Osteoblast (primary cell): ENCODE results near the gene ADARB2. TPM values are rescaled to one million over a fixed set of nuclear protein-coding genes. Genes with fewer than 3 reads are reported as not detected.

Experiments used
- DNase-seq: peaks from one replicate; pipeline ENCODE4 v3.0.0; 2011; ENCODE audit warnings: low spot score, mixed read lengths; ENCODE audit not compliant: insufficient read length; ENCODE audit errors: missing footprints
- H2AFZ ChIP-seq: 2 replicates; pipeline ENCODE4 v1.6.0; 2011; ENCODE audit warnings: mild to moderate bottlenecking, low read length
- H3K27ac ChIP-seq: 2 replicates; pipeline ENCODE4 v1.5.1; 2011; ENCODE audit warnings: mild to moderate bottlenecking, low read depth, low read length, moderate library complexity
- H3K27me3 ChIP-seq: 2 replicates; pipeline ENCODE4 v1.6.0; 2012; ENCODE audit warnings: mild to moderate bottlenecking, control low read depth, inconsistent platforms, low read length, moderate library complexity; ENCODE audit not compliant: insufficient read depth
- H3K36me3 ChIP-seq: 2 replicates; pipeline ENCODE4 v1.5.1; 2011; ENCODE audit warnings: mild to moderate bottlenecking, low read length, control low read depth, moderate library complexity; ENCODE audit not compliant: insufficient read depth
- H3K4me1 ChIP-seq: 2 replicates; pipeline ENCODE4 v1.5.1; 2011; ENCODE audit warnings: mild to moderate bottlenecking, low read length, control low read depth, moderate library complexity; ENCODE audit not compliant: insufficient read depth
- H3K4me2 ChIP-seq: 2 replicates; pipeline ENCODE4 v1.6.0; 2011; ENCODE audit warnings: mild to moderate bottlenecking, low read length; ENCODE audit not compliant: insufficient read depth
- H3K4me3 ChIP-seq: fragments of 200-600 bp; sonication (generic); 3 replicates; pipeline ENCODE4 v1.5.1; 2012; ENCODE audit warnings: mild to moderate bottlenecking, low read length, inconsistent platforms; ENCODE audit not compliant: insufficient read depth
- H3K79me2 ChIP-seq: 2 replicates; pipeline ENCODE4 v1.6.0; 2012; ENCODE audit warnings: mild to moderate bottlenecking, low read length, control low read depth, inconsistent platforms; ENCODE audit not compliant: insufficient read depth
- H3K9me3 ChIP-seq: 2 replicates; pipeline ENCODE4 v1.5.1; 2011; ENCODE audit warnings: low read depth, low read length, control low read depth
- H4K20me1 ChIP-seq: 2 replicates; pipeline ENCODE4 v1.6.0; 2012; ENCODE audit warnings: mild to moderate bottlenecking, low read length, control low read depth; ENCODE audit not compliant: insufficient read depth
- CTCF ChIP-seq: IDR thresholded peaks from 2 replicates; pipeline ENCODE4 v1.5.1; 2011; ENCODE audit warnings: mild to moderate bottlenecking, low read depth, low read length, moderate library complexity; ENCODE audit errors: extremely low read depth
- total RNA-seq: library from RNA; depleted of rRNA; stranded (reverse); fragments of >200 nt; gene quantifications from 2 replicates; pipeline ENCODE4 v1.2.3, GENCODE V29; 2012

ADARB2 gene
- total RNA-seq, 1 donor: not detected

GRCh38 chr10:1670541-1671365 lies 66.6 kb downstream of the ADARB2 start:
- Histone ChIP-seq H3K4me2 (no peak overlapping the region), H4K20me1 (no peaks in the 10 kb centered on the region), H3K9me3 (no peaks in the 10 kb centered on the region), H3K36me3 (no peaks in the 10 kb centered on the region), H3K79me2 (no peaks in the 10 kb centered on the region), H2AFZ (no peak overlapping the region), H3K27ac (no peak overlapping the region), H3K4me3 (no peak overlapping the region), H3K27me3 (no peaks in the 10 kb centered on the region), H3K4me1 (no peaks in the 10 kb centered on the region)
- TF ChIP-seq CTCF: no peak
- DNase-seq: no peak

GRCh38 chr10:1669433-1669832 lies 67.9 kb downstream of the ADARB2 start:
- Histone ChIP-seq H3K4me3 (no peak overlapping the region), H3K4me1 (no peaks in the 10 kb centered on the region), H4K20me1 (no peaks in the 10 kb centered on the region), H2AFZ (no peak overlapping the region), H3K79me2 (no peaks in the 10 kb centered on the region), H3K27ac (no peak overlapping the region), H3K27me3 (no peaks in the 10 kb centered on the region), H3K4me2 (no peak overlapping the region), H3K36me3 (no peaks in the 10 kb centered on the region), H3K9me3 (no peaks in the 10 kb centered on the region)
- DNase-seq: peak; percentile 23
- TF ChIP-seq CTCF: no peak

- Histone ChIP-seq H3K27me3 (no peaks in the 10 kb centered on the region), H2AFZ (no peak overlapping the region), H3K27ac (no peak overlapping the region), H3K4me3 (no peak overlapping the region), H3K79me2 (no peaks in the 10 kb centered on the region), H3K36me3 (no peaks in the 10 kb centered on the region), H3K9me3 (no peaks in the 10 kb centered on the region), H3K4me2 (no peak overlapping the region), H4K20me1 (no peaks in the 10 kb centered on the region), H3K4me1 (no peaks in the 10 kb centered on the region)
- no peak for TF ChIP-seq CTCF
- peak; percentile 26 for DNase-seq
Observed at GRCh38 chr10:1668399-1668798, 68.9 kb downstream of the ADARB2 start.

- Histone ChIP-seq H3K4me2 (no peak overlapping the region), H2AFZ (no peak overlapping the region), H3K9me3 (no peaks in the 10 kb centered on the region), H3K27ac (no peak overlapping the region), H3K27me3 (no peaks in the 10 kb centered on the region), H3K4me3 (no peak overlapping the region), H3K36me3 (no peaks in the 10 kb centered on the region), H4K20me1 (no peaks in the 10 kb centered on the region), H3K79me2 (no peaks in the 10 kb centered on the region), H3K4me1 (no peaks in the 10 kb centered on the region)
- no peak for TF ChIP-seq CTCF
- DNase-seq: no peak
Observed at GRCh38 chr10:1667392-1667791, 69.9 kb downstream of the ADARB2 start.
